HL-60 (cell line): ENCODE data around the gene CNMD.

Experiments used
- DNase-seq, 2 experiments: peaks; one replicate each; pipeline ENCODE4 v3.0.0-alpha.2; 2010 to 2020; ENCODE audit warnings: low read depth in 1 of 2, low spot score in 1 of 2
- H3K27ac ChIP-seq: fragments of 250-450 bp; sonication (Bioruptor Pico); replicated peaks from 2 replicates; pipeline ENCODE4 v1.5.1; 2020; ENCODE audit warnings: mild to moderate bottlenecking, moderate library complexity
- H3K27me3 ChIP-seq: fragments of 250-450 bp; sonication (Bioruptor Pico); 2 replicates; pipeline ENCODE4 v1.5.1; 2021; ENCODE audit warnings: mild to moderate bottlenecking, moderate library complexity; ENCODE audit not compliant: insufficient read depth, poor library complexity, severe bottlenecking
- H3K4me3 ChIP-seq: replicated peaks from 2 replicates; pipeline ENCODE4 v1.5.1; 2011; ENCODE audit warnings: mild to moderate bottlenecking, control low read depth, low read length; ENCODE audit not compliant: insufficient read depth
- GABPA ChIP-seq: IDR thresholded peaks from 2 replicates; pipeline ENCODE4 v1.6.1; 2012; ENCODE audit warnings: low read depth
- POLR2AphosphoS5 ChIP-seq: IDR thresholded peaks from 2 replicates; pipeline ENCODE4 v1.6.1; 2012; ENCODE audit warnings: low read depth
- SPI1 ChIP-seq: IDR thresholded peaks from 2 replicates; pipeline ENCODE4 v1.6.1; 2012; ENCODE audit warnings: low read depth, mild to moderate bottlenecking, borderline replicate concordance
- TF ChIP-seq, protein P1 (sequence below): IDR thresholded peaks from one replicate; pipeline ENCODE4 v1.5.1; 2011; ENCODE audit warnings: low read length, control low read depth, inconsistent platforms; ENCODE audit not compliant: insufficient read depth
- TF ChIP-seq, protein P2 (sequence below): IDR thresholded peaks from 2 replicates; pipeline ENCODE4 v1.6.1; 2012; ENCODE audit warnings: low read depth; ENCODE audit not compliant: insufficient replicate concordance

Gene CNMD

DNA sequence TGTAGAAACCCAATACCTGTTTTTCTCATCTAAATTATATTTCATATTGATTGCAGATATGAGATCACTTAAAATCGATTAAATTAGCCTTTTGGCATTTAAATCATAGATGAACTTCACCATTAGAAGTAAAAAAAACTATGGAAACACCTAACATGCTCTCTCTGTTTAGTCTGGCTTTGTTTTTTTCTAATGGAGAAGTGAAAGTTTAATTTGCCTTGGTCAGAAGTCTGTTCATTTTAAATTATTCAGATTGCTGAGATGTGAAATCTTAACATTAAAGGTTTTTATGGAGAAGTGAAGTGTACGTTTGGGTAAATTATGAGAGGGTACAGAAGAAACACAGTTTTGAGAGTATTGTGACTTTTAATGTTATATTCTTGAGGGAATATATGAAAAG lies 80.3 kb downstream of the CNMD start:
- TF ChIP-seq POLR2AphosphoS5 (no peak), GABPA (no peak), SPI1 (no peak)
- TF ChIP-seq, protein P1, sequence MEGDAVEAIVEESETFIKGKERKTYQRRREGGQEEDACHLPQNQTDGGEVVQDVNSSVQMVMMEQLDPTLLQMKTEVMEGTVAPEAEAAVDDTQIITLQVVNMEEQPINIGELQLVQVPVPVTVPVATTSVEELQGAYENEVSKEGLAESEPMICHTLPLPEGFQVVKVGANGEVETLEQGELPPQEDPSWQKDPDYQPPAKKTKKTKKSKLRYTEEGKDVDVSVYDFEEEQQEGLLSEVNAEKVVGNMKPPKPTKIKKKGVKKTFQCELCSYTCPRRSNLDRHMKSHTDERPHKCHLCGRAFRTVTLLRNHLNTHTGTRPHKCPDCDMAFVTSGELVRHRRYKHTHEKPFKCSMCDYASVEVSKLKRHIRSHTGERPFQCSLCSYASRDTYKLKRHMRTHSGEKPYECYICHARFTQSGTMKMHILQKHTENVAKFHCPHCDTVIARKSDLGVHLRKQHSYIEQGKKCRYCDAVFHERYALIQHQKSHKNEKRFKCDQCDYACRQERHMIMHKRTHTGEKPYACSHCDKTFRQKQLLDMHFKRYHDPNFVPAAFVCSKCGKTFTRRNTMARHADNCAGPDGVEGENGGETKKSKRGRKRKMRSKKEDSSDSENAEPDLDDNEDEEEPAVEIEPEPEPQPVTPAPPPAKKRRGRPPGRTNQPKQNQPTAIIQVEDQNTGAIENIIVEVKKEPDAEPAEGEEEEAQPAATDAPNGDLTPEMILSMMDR = no peak
- TF ChIP-seq, protein P2, sequence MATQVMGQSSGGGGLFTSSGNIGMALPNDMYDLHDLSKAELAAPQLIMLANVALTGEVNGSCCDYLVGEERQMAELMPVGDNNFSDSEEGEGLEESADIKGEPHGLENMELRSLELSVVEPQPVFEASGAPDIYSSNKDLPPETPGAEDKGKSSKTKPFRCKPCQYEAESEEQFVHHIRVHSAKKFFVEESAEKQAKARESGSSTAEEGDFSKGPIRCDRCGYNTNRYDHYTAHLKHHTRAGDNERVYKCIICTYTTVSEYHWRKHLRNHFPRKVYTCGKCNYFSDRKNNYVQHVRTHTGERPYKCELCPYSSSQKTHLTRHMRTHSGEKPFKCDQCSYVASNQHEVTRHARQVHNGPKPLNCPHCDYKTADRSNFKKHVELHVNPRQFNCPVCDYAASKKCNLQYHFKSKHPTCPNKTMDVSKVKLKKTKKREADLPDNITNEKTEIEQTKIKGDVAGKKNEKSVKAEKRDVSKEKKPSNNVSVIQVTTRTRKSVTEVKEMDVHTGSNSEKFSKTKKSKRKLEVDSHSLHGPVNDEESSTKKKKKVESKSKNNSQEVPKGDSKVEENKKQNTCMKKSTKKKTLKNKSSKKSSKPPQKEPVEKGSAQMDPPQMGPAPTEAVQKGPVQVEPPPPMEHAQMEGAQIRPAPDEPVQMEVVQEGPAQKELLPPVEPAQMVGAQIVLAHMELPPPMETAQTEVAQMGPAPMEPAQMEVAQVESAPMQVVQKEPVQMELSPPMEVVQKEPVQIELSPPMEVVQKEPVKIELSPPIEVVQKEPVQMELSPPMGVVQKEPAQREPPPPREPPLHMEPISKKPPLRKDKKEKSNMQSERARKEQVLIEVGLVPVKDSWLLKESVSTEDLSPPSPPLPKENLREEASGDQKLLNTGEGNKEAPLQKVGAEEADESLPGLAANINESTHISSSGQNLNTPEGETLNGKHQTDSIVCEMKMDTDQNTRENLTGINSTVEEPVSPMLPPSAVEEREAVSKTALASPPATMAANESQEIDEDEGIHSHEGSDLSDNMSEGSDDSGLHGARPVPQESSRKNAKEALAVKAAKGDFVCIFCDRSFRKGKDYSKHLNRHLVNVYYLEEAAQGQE = no peak
- no peak for DNase-seq

More for the DNA sequence above, 80.3 kb downstream of the CNMD start:
- no peaks in the 10 kb centered on the region for H3K27me3 ChIP-seq
- H3K27ac ChIP-seq = no peak overlapping the region
- no peak overlapping the region for H3K4me3 ChIP-seq
